GM21423 (cell line): ENCODE measurements around the gene MLANA.

Experiments
- ATAC-seq: cut with Tn5 transposase; IDR thresholded peaks from one replicate; pipeline ENCODE4 v1.9.1; 2021; ENCODE audit warnings: mild to moderate bottlenecking, moderate library complexity; ENCODE audit not compliant: unreplicated experiment

MLANA gene

DNA sequence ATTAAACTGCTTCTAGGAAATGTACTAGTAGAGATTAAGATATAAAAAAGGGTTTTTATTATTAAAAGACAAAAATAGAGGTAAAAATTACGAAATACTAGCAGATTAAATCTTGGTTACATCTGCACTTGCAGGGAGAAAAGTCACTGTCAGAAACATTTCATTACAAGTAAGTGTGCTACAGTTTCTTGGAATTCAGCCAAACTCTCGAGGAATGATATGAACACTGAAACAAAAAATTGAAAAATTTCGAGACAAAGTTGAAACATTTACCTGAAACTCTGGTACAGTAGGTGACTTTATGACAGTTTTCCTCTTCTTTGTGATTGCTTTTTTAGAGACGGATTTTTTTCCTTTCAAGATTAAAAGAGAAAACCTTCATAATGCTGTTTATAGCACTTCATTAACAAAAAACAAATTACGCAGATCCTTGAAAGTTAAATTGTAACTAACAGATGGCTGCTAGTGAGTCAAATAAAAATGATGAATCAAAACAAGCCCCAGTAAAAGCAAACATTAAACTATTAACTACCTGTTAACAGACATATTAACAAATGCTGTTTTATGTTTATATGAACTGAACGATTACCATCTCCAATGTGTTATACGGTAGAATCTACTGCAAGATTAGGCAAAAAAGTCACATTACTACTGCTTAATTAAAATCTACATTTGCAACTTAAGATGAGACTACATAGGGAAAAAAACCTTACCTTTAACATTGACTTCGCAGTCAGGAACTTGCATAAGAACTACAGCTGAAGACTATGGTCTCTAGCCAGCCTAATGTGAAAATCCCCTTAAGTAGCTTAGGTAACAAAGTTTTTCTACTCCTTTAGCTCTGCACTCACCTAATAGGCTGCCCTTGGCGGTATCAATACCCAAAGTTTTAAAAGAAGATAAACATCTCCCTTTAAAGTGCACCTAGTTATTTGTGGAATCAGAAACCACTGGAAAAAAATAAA lies 63.3 kb downstream of the MLANA start:
- no peak for ATAC-seq

DNA sequence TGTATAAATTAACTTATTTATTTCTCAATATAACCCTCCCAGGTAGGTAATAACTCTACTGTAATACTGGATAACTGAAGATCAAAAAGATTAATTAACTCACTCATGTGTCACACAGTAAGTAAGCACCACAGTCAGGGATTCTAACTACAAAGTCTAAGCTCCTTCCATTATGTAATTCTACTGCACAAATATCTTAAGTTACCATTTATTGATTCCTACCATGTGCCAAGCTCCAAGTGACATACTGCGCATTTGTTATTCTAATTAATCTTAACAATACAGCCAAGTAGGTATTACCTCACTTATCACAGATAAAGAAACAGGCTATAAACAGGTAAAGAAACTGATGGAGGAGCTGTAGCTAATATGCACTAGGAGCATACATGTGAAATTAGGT lies 66.5 kb downstream of the MLANA start:
- ATAC-seq, result no peak

DNA sequence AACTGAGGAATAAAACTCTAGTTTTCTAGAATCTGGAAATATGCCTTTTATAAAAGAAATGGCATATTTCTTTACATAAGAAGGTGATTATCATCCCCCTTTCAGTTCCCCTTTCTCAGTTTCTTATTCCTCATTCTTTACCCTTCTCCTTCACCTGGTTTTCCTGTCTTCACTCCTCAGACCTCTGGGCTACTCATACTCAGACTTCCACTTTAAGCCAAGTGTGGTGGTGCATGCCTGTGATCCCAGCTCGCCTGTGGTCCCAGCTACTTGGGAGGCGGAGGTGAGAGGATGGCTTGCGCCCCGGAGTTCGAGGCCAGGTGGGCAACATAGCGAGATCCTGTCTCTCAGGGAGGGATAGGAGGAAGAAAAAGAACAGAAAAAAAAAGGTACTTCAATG lies 67.6 kb downstream of the MLANA start:
- peak; percentile 61 for ATAC-seq
